ENCODE measurements around the gene VWA3B.

VWA3B gene

DNA sequence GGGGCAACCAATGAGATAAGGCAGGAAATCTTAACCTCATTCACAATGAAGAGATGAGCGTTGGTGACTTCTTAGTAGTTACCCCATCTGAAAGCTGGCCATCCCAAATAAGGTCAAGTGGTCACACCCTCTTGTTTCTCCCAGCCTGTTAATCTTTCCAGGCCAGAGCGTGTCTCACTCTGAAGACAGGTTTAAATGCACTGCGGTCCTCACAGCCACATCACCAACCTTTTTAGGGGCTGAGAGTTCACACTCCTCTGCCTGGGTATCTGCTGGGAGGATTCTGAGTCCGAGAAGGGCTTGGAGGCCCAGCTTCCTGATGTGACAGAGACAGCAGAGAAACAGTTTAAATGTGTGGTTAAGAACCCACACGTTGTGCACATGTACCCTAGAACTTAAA, 246.0 kb downstream of the VWA3B start:
- no peak for DNase-seq (ENCODE audit: low read depth in 2 of 2)

DNA sequence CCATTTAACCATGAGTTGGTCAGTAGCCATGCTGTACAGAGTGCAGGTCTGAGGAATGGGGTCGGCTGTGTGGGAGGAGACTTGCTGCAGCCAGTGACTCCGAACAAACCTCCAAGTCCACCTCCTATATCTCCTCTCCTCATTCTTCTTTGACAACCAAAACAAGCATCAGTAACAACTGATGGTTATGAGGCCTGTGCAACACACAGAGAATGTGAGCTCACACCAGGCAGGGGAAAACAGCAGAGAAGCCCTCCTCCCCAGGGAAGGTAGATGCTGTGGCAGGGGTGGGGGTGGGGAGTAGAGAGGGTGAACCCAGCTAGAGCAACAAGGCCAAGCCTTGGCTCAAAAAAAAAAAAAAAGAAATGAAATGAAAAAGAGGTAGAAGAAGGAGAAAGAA, 247.0 kb downstream of the VWA3B start:
- DNase-seq (ENCODE audit: low read depth in 2 of 2), result no peak

DNA sequence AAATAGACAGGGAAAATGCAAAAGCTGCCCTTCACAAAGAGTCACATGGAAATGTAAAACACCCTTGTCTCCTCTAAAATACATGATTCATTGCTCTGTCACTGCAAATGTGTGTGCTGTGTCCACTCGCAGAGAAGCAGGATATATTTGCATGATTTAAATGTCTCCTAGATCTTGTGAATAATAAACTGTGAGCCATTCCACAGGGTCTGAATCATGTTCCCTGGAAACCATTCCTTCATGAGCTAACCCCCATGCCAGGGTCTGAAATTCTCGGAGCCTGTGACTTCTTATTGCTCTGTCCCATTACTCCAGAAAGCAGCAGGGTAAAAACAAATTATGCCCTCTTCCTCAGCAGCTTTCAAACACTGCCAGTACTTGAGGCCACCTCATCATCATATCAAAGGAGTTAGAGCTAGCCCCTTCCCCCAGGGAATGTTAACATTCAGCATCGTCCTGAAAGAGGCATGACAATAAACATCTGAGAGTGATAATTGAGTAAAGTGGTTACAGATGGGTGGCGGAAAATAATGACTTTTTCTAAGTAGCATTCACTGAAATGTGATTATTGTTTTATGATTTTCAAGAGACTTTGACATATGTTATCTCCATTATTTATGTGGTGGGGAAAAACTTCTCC, 247.6 kb downstream of the VWA3B start:
- DNase-seq (ENCODE audit: low read depth in 2 of 2), result no peak

DNA sequence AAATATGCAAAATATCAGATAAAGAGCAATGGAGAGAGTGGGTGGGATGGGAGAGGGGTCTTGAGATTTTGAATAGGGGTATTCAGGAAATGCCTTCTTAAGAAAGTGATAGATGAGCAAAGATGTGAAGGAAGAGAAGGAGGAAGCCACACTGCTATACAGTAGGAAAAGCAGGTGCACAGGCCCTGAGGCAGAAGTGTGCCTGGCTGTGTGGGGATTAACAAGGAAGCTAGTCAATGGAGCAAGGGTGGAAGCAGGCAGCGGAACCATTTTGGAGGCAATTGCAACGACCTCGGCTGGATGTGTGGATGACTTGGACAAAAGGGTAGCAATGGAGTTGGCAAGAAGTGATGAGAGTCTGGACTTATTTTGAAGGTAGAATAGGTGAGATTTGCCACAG, 248.3 kb downstream of the VWA3B start:
- DNase-seq (ENCODE audit: low read depth in 2 of 2), result no peak

DNA sequence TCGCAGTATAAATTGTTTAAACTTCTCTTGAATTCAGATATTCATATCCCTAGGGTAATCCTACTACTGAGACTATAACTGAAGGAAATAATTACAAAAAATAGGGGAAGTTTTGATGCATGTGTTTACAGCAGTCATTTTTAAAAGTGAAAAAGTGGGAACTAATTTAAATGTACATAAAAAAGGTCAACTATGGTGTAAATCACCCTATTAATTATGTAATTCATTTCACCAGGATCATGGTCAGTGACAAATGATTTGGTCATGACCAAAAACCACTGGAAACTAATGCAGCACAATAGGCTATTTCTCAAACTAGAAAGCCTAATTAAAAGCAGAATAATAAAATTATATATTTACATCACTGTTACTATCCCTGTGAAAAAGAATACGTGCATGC, 254.3 kb downstream of the VWA3B start:
- no peak for DNase-seq (ENCODE audit: low read depth in 2 of 2)

DNA sequence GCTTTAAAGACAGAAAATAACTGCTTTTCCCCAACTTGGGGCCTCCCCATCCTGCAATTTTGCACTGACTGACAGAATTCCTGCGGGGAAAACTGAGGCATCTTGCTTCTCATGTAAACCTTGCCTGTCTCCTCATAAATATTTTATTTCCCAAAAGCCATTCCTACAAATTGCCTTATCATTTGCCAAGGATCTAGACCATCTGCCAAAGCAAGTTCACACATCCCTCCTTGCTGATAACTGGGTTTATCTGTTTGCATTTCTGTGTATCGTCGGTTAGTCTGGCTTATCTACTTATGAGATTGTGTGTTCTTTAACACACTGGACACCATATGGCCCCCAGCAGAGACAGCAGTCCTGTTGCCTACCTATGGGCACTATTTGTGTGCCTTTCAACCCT, 256.3 kb downstream of the VWA3B start:
- no peak for DNase-seq (ENCODE audit: low read depth in 2 of 2)

DNA sequence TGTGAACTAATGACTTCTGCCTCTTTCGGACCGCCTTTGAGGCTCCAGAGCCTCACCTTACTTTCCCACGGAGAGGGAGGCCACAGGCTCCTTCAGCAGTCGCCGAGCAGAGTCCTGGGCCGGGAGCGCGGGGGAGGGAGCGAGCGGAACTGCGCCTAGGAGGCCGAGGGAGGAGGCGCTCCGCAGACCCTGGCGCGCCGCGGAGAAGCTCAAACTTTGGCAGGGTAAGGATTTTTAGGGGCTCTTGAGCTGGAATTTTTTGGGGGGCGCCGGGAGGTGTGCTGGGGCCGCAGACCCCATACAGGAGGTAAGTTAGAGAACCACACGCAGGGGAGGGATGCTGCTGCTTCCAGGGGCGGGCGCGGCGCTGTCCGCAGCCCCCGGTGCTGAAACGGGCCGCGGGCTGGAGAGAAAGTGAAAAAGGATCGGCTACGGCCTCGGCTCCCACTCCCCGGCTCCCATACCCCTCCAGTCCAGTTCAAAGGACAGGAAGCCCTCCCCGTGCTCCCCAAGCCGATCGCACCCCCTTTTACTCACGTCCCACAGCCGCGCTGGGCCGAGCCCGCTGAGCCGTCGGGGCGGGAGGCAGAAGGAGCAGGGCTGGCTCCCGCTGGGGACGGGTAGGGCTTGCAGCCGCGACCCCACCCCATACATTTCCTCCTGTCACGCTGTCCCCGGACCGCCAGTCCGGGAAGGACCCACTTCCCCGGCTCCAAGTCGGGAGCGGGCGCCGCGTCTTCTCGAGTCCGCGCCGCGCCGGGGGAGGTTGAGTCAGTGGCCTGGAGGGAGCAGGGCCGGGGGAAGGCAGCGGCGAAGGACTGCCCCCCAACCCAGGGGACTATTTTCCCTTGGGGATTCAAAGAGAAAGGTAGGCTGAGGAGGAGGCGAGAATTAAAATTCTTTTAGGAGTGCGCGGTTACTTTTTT, 259.6 kb downstream of the VWA3B start, which contains the start of gene CNGA3:
Gene CNGA3 (plus strand): TSS at position 146 of the 926 bp plus-strand sequence. CDS start 23,520 bp downstream, outside the sequence.
- no peak for DNase-seq (ENCODE audit: low read depth in 2 of 2)

DNA sequence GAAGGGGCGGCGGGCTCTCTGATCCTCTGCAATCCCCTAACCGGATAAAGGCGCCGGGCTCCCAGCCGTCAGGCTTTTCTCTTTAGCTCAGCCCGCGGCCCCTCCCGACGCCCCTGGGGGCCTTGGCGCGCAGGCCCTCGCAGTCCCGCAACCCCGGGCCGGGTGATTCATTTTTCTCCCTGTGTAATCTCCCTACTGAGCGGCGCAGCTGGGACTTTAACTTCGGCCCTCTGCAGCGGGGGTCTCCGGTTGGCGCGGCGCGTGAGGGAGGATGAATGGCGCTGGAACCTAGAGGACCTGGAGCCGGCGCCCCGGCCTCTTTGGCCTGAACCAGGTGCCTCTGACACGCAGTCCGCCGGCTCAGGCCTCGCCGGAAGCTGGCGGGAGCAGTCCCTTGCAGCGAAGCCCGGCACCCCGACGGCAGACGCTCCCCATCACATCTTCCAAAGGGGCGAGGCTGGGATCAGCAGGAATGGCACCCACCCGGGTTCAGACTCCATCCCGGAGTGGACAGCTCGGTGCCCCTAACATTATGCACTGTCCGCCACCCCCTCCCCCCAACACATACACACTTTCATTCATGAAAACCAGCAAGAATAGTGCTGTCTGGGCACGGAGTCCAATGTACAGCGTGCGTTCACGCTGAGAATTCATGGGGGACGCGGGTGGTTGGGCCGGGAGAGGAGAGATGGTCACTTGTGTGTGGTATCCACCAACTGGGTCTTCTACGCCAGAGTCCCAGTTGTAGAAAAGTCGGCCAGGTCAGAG, 260.5 kb downstream of the VWA3B start:
- no peak for DNase-seq (ENCODE audit: low read depth in 2 of 2)

DNA sequence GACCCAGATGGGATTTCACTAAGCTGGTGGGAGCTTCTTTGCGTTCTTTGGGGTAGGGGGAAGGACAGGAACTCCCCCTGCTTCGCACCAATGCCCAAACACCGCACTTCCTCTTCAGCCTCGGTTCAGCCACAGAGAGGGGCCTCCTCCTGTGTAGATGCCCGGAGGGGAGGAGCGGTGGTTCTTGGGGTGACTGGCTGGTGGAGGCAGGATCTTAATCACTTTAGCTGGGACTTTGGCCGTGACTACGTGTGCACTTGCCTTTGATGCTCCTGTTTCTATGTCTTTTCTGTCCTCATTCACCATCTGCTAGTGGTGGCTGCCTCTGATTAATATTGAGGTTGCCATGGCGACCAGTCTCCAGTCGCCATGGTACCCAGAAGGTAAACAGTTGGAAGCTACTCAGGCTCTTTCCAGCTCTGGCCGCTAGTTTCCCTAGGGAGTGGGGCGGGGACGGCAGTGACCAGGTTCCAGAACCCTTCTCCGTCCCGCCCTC, 261.1 kb downstream of the VWA3B start:
- DNase-seq (ENCODE audit: low read depth in 2 of 2), result no peak

DNA sequence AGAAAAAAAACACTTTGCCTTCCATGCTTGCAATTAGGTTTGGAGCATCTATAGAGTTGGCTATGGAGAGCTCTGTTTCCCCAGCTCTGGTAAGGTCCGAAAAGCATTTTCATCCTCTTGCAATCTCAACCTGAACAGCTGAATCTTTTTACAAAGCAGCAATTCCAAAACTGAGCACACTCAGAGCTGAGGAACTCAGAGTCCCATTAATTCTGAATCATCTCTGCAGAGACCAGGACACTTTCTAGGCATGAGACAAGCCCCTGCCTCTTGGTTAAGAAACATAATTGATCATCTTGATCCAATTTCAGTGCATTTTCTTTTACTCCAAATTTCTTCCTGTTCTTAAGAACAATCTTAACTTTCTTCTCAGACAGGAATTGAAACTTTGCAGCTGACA, 263.4 kb downstream of the VWA3B start:
- DNase-seq (ENCODE audit: low read depth in 2 of 2), result no peak

DNA sequence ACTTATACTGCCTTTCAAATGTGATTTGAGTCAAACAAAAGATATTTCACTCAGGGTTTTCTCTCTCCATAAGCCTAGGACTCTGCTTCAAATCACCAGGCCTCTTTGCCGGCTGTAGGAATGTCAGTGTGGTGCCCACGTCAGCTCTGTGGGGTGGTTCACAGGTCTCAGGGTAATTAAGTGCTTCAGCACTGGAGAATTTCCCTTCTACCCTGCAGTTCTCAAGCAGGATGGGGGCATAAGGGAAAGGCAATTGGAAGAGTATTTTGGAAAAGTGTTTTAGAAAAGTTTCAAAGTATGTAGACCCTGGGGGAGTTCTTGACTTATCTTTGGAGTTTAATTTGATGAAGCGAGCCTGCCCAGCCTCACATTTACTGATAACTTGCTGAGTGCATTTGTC, 268.9 kb downstream of the VWA3B start:
- no peak for DNase-seq (ENCODE audit: low read depth in 2 of 2)

DNA sequence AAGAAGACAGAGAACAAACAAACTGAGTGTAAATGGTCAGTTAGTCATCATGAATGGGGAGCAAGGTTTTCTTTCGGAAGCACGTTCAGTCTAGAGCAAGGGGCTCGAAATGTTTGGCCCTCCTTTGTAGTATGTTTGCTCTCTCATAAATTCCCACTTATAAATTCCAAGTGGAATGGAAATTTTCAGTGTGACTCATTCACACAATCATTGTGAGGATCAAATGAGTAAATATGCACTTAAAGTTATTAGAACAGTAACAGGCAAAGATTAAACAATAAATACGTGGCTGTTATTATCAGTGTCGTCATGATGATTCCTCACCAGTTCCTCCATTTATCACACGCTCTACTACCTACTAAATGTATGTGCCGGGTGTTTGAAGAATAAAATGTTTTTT, 269.8 kb downstream of the VWA3B start:
- DNase-seq (ENCODE audit: low read depth in 2 of 2), result no peak

DNA sequence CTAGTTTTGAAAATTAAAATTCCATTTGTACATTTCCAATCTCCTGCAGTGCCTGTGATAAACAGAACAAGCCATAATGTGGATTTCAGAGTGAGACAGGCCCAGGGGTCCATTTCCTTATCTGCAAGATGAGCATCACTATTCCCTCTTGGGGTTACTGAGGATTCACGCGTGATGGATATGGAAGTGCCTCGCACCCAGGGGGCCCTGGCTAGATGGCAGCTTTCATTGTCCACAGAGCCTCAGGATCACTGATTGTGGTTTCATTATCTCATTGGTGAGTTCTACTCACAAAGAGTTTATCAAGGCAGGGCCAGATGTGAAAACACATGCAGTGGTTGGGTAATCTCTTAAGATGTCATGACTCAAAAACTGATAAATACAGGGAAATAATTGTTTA, 270.9 kb downstream of the VWA3B start:
- DNase-seq (ENCODE audit: low read depth in 2 of 2), result no peak

DNA sequence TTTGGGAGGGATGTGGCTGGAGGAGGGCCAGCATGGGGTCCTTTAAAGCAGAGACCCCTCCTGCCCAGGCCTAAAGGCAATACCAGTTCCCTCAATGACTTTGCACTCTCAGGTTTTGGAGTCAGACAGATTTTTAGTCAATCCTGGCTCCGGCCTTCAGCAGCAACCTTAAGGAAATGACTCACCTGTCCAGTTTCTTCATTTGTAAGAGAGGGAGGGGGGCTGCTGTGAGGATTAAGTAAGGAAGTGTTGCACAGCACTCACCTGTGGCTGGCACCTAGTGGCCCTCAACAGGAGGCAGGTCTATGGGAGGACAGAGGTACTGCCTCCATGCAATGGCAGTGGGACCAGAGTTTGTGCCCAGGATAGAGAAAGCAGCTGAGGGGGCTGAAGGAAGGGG, 273.0 kb downstream of the VWA3B start:
- DNase-seq (ENCODE audit: low read depth in 2 of 2), result no peak
